GM12875 (cell line): ENCODE measurements around the gene SOD3.
A peak's percentile ranks its signal among the peaks of the same experiment; 100 is the strongest.

ENCODE experiments used
- H3K4me3 ChIP-seq: one replicate; pipeline ENCODE4 v1.5.1; 2011; ENCODE audit warnings: low read depth, low read length, control low read depth
- CTCF ChIP-seq: IDR thresholded peaks from 2 replicates; pipeline ENCODE4 v1.5.1; 2011; ENCODE audit warnings: low read depth, mild to moderate bottlenecking, control low read depth, inconsistent platforms, low read length, moderate library complexity, borderline replicate concordance; ENCODE audit not compliant: insufficient read depth

SOD3 gene

GRCh38 chr4:24805067-24805466, 9.7 kb downstream of the SOD3 start:
- TF ChIP-seq CTCF = no peak

GRCh38 chr4:24805566-24805965, 10.2 kb downstream of the SOD3 start:
- no peak for TF ChIP-seq CTCF
- H3K4me3 ChIP-seq = no peak overlapping the region

More at GRCh38 chr4:24805067-24805466, 9.7 kb downstream of the SOD3 start:
- no peak overlapping the region for H3K4me3 ChIP-seq

- no peak overlapping the region for H3K4me3 ChIP-seq
- no peak for TF ChIP-seq CTCF
These were observed 11.0 kb downstream of the SOD3 start for GRCh38 chr4:24806206-24806990.

- no peak for TF ChIP-seq CTCF
- H3K4me3 ChIP-seq = no peak overlapping the region
These were observed 12.2 kb downstream of the SOD3 start for GRCh38 chr4:24807611-24808010.

- H3K4me3 ChIP-seq = no peak overlapping the region
These were observed 12.9 kb downstream of the SOD3 start for GRCh38 chr4:24808261-24808660.

GRCh38 chr4:24808955-24809354, 13.6 kb downstream of the SOD3 start:
- no peak overlapping the region for H3K4me3 ChIP-seq
- no peak for TF ChIP-seq CTCF

More at GRCh38 chr4:24808261-24808660, 12.9 kb downstream of the SOD3 start:
- TF ChIP-seq CTCF = no peak

GRCh38 chr4:24809376-24809775, 14.0 kb downstream of the SOD3 start:
- H3K4me3 ChIP-seq = no peak overlapping the region
- TF ChIP-seq CTCF = peak; percentile 28; the same call in 1 of the 2 replicates
